ENCODE data around the gene SLC26A3. TPM values are rescaled to one million over a fixed set of nuclear protein-coding genes. Genes with fewer than 3 reads are reported as not detected.
A peak's percentile ranks its signal among the peaks of the same experiment; 100 is the strongest.

The SLC26A3 gene
- total and polyA plus RNA-seq, 4 experiments from 2014 or later = not detected

GRCh38 chr7:107783648-107784047 lies 19.4 kb downstream of the SLC26A3 start:
- Mint-ChIP-seq H3K9me3 (peaks cover 0 to 1% (median 0%) of the 10 kb centered on the region in 8 donors), H3K36me3 (no peaks in the 10 kb centered on the region), H3K4me1 (peaks cover 21 to 39% (median 33%) of the 10 kb centered on the region in 4 donors), H3K27ac (no peak overlapping the region), H3K27me3 (no peaks in the 10 kb centered on the region), H3K4me3 (no peak overlapping the region)
- intact Hi-C loops (cut with micrococcal nuclease) = no loop called here
- ChIA-PET CTCF (ENCODE audit: partially characterized antibody) (interaction anchor here (1.7 kb wide), 1 partner anchor 91 kb away, joined by 6 read pairs; no protein-coding TSS in a partner anchor), POLR2A (ENCODE audit: partially characterized antibody) (interaction anchor here (1.0 to 1.9 kb wide), 4 partner anchors 10 to 85 kb away, joined by 3 to 11 read pairs (median 4); partner anchors contain the start of gene CBLL1)
- H3K27ac ChIP-seq (ENCODE audit: low read depth, low read length) = no peak overlapping the region
- no peaks in the 10 kb centered on the region for H3K27me3 ChIP-seq (ENCODE audit: insufficient read depth, low read length)
- H3K9me3 ChIP-seq (ENCODE audit: control insufficient read depth in 1 of 2, low read length in 2 of 2) = no peaks in the 10 kb centered on the region
- no peak overlapping the region for H3K4me3 ChIP-seq (ENCODE audit: low read length in 2 of 2)
- H3K4me1 ChIP-seq (ENCODE audit: insufficient read depth, low read length) = peaks cover 24% of the 10 kb centered on the region
- DNase-seq = no peak
- no peaks in the 10 kb centered on the region for H3K36me3 ChIP-seq (ENCODE audit: insufficient read depth, low read length)

GRCh38 chr7:107782374-107782773 lies 20.6 kb downstream of the SLC26A3 start:
- Mint-ChIP-seq H3K4me1 (peaks cover 18 to 28% (median 23%) of the 10 kb centered on the region in 4 donors), H3K9me3 (peaks cover 0 to 1% (median 0%) of the 10 kb centered on the region in 8 donors), H3K4me3 (no peak overlapping the region), H3K36me3 (no peaks in the 10 kb centered on the region), H3K27me3 (no peaks in the 10 kb centered on the region), H3K27ac (no peak overlapping the region)
- ChIA-PET POLR2A (ENCODE audit: partially characterized antibody) (no interaction called here), CTCF (ENCODE audit: partially characterized antibody) (no interaction called here)
- DNase-seq = no peak
- intact Hi-C loops (cut with micrococcal nuclease) = no loop called here
- no peaks in the 10 kb centered on the region for H3K36me3 ChIP-seq (ENCODE audit: insufficient read depth, low read length)
- no peak overlapping the region for H3K27ac ChIP-seq (ENCODE audit: low read depth, low read length)
- H3K9me3 ChIP-seq (ENCODE audit: control insufficient read depth in 1 of 2, low read length in 2 of 2) = no peaks in the 10 kb centered on the region
- no peak overlapping the region for H3K4me3 ChIP-seq (ENCODE audit: low read length in 2 of 2)
- no peaks in the 10 kb centered on the region for H3K27me3 ChIP-seq (ENCODE audit: insufficient read depth, low read length)
- peaks cover 16% of the 10 kb centered on the region for H3K4me1 ChIP-seq (ENCODE audit: insufficient read depth, low read length)

- peaks cover 0 to 2% (median under 1%) of the 10 kb centered on the region in 4 donors for H3K4me1 Mint-ChIP-seq
- ChIA-PET POLR2A (ENCODE audit: partially characterized antibody) (no interaction called here), CTCF (ENCODE audit: partially characterized antibody) (interaction anchor here (1.1 kb wide), 1 partner anchor 26 kb away, joined by 3 read pairs; no protein-coding TSS in a partner anchor)
- H3K9me3 Mint-ChIP-seq = peaks cover 0 to 1% (median 0%) of the 10 kb centered on the region in 8 donors
- H3K4me1 ChIP-seq (ENCODE audit: insufficient read depth, low read length) = peaks cover 2% of the 10 kb centered on the region
- no peaks in the 10 kb centered on the region for H3K27me3 Mint-ChIP-seq
- H3K27me3 ChIP-seq (ENCODE audit: insufficient read depth, low read length) = no peaks in the 10 kb centered on the region
- H3K27ac Mint-ChIP-seq = no peak overlapping the region
- no peak overlapping the region for H3K4me3 Mint-ChIP-seq
- H3K36me3 Mint-ChIP-seq = no peaks in the 10 kb centered on the region
- no peak overlapping the region for H3K27ac ChIP-seq (ENCODE audit: low read depth, low read length)
- DNase-seq = no peak
- H3K9me3 ChIP-seq (ENCODE audit: control insufficient read depth in 1 of 2, low read length in 2 of 2) = no peaks in the 10 kb centered on the region
- no peaks in the 10 kb centered on the region for H3K36me3 ChIP-seq (ENCODE audit: insufficient read depth, low read length)
- intact Hi-C loops (cut with micrococcal nuclease) = no loop called here
- no peak overlapping the region for H3K4me3 ChIP-seq (ENCODE audit: low read length in 2 of 2)
These were observed 23.4 kb downstream of the SLC26A3 start for GRCh38 chr7:107779647-107780099.

GRCh38 chr7:107778283-107778682 lies 24.7 kb downstream of the SLC26A3 start:
- no peaks in the 10 kb centered on the region for H3K27me3 Mint-ChIP-seq
- Histone ChIP-seq H3K4me1 (ENCODE audit: insufficient read depth, low read length) (no peaks in the 10 kb centered on the region), H3K27ac (ENCODE audit: low read depth, low read length) (no peak overlapping the region), H3K27me3 (ENCODE audit: insufficient read depth, low read length) (no peaks in the 10 kb centered on the region), H3K4me3 (ENCODE audit: low read length in 2 of 2) (no peak overlapping the region), H3K9me3 (ENCODE audit: control insufficient read depth in 1 of 2, low read length in 2 of 2) (no peaks in the 10 kb centered on the region), H3K36me3 (ENCODE audit: insufficient read depth, low read length) (no peaks in the 10 kb centered on the region)
- DNase-seq = no peak
- no peak overlapping the region for H3K4me3 Mint-ChIP-seq
- intact Hi-C loops (cut with micrococcal nuclease) = no loop called here
- no peaks in the 10 kb centered on the region for H3K4me1 Mint-ChIP-seq
- peaks cover 0 to 1% (median 0%) of the 10 kb centered on the region in 8 donors for H3K9me3 Mint-ChIP-seq
- no peak overlapping the region for H3K27ac Mint-ChIP-seq
- ChIA-PET CTCF (ENCODE audit: partially characterized antibody) (interaction anchor here (0.9 to 1.9 kb wide), 2 partner anchors 35 to 96 kb away, joined by 4 to 6 read pairs; no protein-coding TSS in a partner anchor), POLR2A (ENCODE audit: partially characterized antibody) (interaction anchor here (1.2 kb wide), 2 partner anchors 35 to 92 kb away, joined by 3 to 5 read pairs; partner anchors contain the start of gene CBLL1)
- no peaks in the 10 kb centered on the region for H3K36me3 Mint-ChIP-seq

GRCh38 chr7:107777702-107778101 lies 25.3 kb downstream of the SLC26A3 start:
- Histone ChIP-seq H3K27ac (ENCODE audit: low read depth, low read length) (no peak overlapping the region), H3K27me3 (ENCODE audit: insufficient read depth, low read length) (no peaks in the 10 kb centered on the region), H3K9me3 (ENCODE audit: control insufficient read depth in 1 of 2, low read length in 2 of 2) (no peaks in the 10 kb centered on the region), H3K4me3 (ENCODE audit: low read length in 2 of 2) (no peak overlapping the region), H3K4me1 (ENCODE audit: insufficient read depth, low read length) (no peaks in the 10 kb centered on the region), H3K36me3 (ENCODE audit: insufficient read depth, low read length) (no peaks in the 10 kb centered on the region)
- Mint-ChIP-seq H3K4me3 (no peak overlapping the region), H3K36me3 (no peaks in the 10 kb centered on the region), H3K27me3 (no peaks in the 10 kb centered on the region), H3K9me3 (peaks cover 0 to 1% (median 0%) of the 10 kb centered on the region in 8 donors), H3K27ac (no peak overlapping the region), H3K4me1 (peaks cover 0 to 2% (median under 1%) of the 10 kb centered on the region in 4 donors)
- intact Hi-C loops (cut with micrococcal nuclease) = no loop called here
- DNase-seq = no peak
- CTCF ChIA-PET (ENCODE audit: partially characterized antibody) = interaction anchor here (0.9 to 1.9 kb wide), 2 partner anchors 34 to 97 kb away, joined by 4 to 6 read pairs; no protein-coding TSS in a partner anchor
- POLR2A ChIA-PET (ENCODE audit: partially characterized antibody) = interaction anchor here (1.2 kb wide), 2 partner anchors 34 to 93 kb away, joined by 3 to 5 read pairs; partner anchors contain the start of gene CBLL1

- Histone ChIP-seq H3K9me3 (ENCODE audit: control insufficient read depth in 1 of 2, low read length in 2 of 2) (no peaks in the 10 kb centered on the region), H3K4me1 (ENCODE audit: insufficient read depth, low read length) (no peaks in the 10 kb centered on the region), H3K27me3 (ENCODE audit: insufficient read depth, low read length) (no peaks in the 10 kb centered on the region), H3K4me3 (ENCODE audit: low read length in 2 of 2) (no peak overlapping the region), H3K27ac (ENCODE audit: low read depth, low read length) (no peak overlapping the region), H3K36me3 (ENCODE audit: insufficient read depth, low read length) (no peaks in the 10 kb centered on the region)
- H3K4me1 Mint-ChIP-seq = peaks cover 0 to 6% (median 4%) of the 10 kb centered on the region in 4 donors
- intact Hi-C loops (cut with micrococcal nuclease) = no loop called here
- no peaks in the 10 kb centered on the region for H3K27me3 Mint-ChIP-seq
- no peaks in the 10 kb centered on the region for H3K9me3 Mint-ChIP-seq
- peak overlapping the region in 1 of 7 donors; percentile 26 for H3K27ac Mint-ChIP-seq
- no peak for DNase-seq
- no peaks in the 10 kb centered on the region for H3K36me3 Mint-ChIP-seq
- ChIA-PET POLR2A (ENCODE audit: partially characterized antibody) (interaction anchor here (1.8 to 3.3 kb wide), 2 partner anchors 84 to 98 kb away, joined by 5 to 11 read pairs; no protein-coding TSS in a partner anchor), CTCF (ENCODE audit: partially characterized antibody) (interaction anchor here (0.7 to 0.8 kb wide), 2 partner anchors 95 to 102 kb away, joined by 3 read pairs; no protein-coding TSS in a partner anchor)
- no peak overlapping the region for H3K4me3 Mint-ChIP-seq
These were observed 30.0 kb downstream of the SLC26A3 start for GRCh38 chr7:107773027-107773426.

GRCh38 chr7:107768263-107768662 lies 34.8 kb downstream of the SLC26A3 start:
- H3K27ac ChIP-seq (ENCODE audit: low read depth, low read length) = no peak overlapping the region
- H3K9me3 ChIP-seq (ENCODE audit: control insufficient read depth in 1 of 2, low read length in 2 of 2) = no peaks in the 10 kb centered on the region
- H3K9me3 Mint-ChIP-seq = no peaks in the 10 kb centered on the region
- CTCF ChIA-PET (ENCODE audit: partially characterized antibody) = interaction anchor here (2.1 kb wide), 1 partner anchor 25 kb away, joined by 9 read pairs; the partner anchor contains the start of gene CBLL1
- H3K4me3 ChIP-seq (ENCODE audit: low read length in 2 of 2) = no peak overlapping the region
- no peak for DNase-seq
- no peaks in the 10 kb centered on the region for H3K27me3 ChIP-seq (ENCODE audit: insufficient read depth, low read length)
- peaks cover 10 to 28% (median 23%) of the 10 kb centered on the region in 4 donors for H3K4me1 Mint-ChIP-seq
- H3K27me3 Mint-ChIP-seq = no peaks in the 10 kb centered on the region
- no peak overlapping the region for H3K27ac Mint-ChIP-seq
- H3K36me3 ChIP-seq (ENCODE audit: insufficient read depth, low read length) = no peaks in the 10 kb centered on the region
- no peak overlapping the region for H3K4me3 Mint-ChIP-seq
- no peaks in the 10 kb centered on the region for H3K4me1 ChIP-seq (ENCODE audit: insufficient read depth, low read length)
- POLR2A ChIA-PET (ENCODE audit: partially characterized antibody) = interaction anchor here (0.6 to 1.6 kb wide), 3 partner anchors 17 to 103 kb away, joined by 3 to 4 read pairs (median 3); no protein-coding TSS in a partner anchor
- intact Hi-C loops (cut with micrococcal nuclease) = no loop called here
- no peaks in the 10 kb centered on the region for H3K36me3 Mint-ChIP-seq
